Activated CD4-positive, CD25-positive, alpha-beta regulatory T cell treated with anti-CD3 and anti-CD28 coated beads, Interleukin-2, amount 50 U/mL, for 72 hours (primary cell): ENCODE data around the gene GRAMD1C.
A peak's percentile ranks its signal among the peaks of the same experiment; 100 is the strongest.

ENCODE experiments used
- DNase-seq: peaks from one replicate; pipeline ENCODE4 v3.0.0; 2021

Gene GRAMD1C

DNA sequence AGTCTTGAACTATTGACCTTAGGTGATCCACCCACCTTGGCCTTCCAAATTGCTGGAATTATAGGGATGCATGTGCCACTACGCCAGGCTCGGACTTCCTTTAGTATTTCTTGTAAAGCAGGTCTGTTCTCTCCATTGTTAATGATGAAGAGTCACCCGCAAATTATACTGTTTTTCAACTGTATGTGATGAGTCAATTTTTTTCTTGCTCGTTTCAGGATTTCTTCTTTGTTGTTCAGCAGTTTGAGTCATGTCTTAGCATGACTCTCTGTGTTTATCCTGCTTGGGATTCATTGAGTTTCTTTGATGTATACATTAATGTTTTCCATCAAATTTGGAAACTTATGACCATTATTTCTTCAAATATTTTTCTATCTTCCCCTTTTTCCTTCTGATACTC, 28.9 kb downstream of the GRAMD1C start:
- DNase-seq = no peak

GRCh38 chr3:113873293-113873692, 34.7 kb downstream of the GRAMD1C start:
- DNase-seq = no peak

DNA sequence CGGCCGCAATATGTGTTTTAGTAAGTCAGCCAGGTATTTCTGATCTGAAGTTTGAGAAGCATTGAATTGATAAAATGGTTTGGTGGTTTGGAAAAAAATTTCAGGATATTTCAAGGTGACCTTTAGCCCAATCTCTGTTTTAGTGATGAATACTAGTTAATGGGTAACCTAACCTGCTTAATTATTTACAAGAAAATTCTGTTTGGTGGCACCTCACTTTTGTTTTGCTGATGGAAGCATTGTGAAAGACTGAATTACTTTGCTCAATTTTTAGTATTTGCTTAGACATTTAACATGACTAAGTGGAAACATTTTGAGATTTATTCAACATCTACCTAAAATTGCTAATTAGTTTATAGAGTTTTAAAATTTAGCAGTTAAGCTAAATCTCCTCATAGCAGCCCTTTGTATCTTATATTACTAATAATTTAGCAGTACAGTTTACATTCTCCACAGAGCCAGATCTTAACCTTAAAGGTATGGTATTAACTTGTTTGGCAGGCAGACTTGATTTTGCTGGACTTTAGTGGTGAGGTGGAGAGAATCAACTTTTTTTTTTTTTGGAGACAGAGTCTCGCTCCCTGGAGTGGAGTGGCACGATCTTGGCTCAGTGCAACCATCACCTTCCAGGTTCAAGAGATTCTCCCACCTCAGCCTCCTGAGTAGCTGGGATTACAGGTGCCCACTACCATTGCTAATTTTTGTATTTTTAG, 35.4 kb downstream of the GRAMD1C start:
- DNase-seq = no peak

GRCh38 chr3:113878403-113878802, 39.8 kb downstream of the GRAMD1C start:
- DNase-seq = no peak

GRCh38 chr3:113885050-113885449, 46.5 kb downstream of the GRAMD1C start:
- DNase-seq = no peak

DNA sequence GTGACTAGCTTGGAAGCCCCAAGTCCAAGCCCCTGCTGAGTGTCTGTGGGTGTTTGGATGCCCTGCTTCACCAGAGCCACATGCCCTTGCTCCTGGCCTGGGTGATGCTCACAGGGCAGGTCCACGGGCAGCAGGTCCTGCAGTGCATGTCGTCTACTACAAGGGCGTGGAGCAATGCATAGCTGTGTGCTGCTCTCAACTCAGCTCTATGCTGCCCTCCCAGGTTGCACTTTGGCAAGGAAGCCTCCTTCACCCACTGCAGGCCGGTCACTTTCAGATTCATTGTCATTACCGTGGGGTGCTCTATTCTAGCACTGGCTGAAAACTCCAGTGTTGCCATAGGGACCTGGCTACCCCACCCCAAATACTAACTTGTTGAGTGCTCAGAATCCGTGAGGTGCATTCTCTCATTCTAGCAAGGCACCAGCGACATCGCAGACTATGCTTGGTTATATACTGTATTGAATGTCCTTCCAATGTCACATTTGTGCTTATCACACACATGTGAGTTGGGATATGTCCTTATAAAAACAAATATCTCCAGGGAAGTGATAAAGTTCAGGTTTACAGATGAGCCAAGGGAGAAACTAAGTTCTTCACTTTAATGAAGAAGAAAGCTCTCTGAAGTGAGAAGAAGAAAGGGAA, 51.8 kb downstream of the GRAMD1C start:
- no peak for DNase-seq

- no peak for DNase-seq
Observed at GRCh38 chr3:113894927-113895326, 56.3 kb downstream of the GRAMD1C start.

DNA sequence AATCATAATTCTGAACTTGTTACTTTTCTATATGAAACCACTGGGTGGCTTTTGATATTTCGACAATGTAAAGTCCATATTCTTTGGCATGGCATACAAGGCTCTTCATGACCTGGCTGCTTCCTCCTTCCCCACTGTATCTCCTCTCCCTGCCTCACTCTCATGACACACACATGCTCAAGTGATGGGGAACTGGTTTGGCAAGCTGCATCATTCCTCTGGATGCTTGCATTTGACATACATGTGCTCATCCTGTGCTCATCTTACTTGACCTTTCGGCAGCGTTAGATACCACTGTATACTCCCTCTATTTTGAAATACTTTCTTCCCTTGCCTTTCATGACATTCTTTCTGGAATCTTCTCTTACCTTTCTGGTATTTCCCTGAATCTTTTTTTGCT, 57.4 kb downstream of the GRAMD1C start:
- no peak for DNase-seq

GRCh38 chr3:113896930-113897329, 58.3 kb downstream of the GRAMD1C start:
- no peak for DNase-seq

DNA sequence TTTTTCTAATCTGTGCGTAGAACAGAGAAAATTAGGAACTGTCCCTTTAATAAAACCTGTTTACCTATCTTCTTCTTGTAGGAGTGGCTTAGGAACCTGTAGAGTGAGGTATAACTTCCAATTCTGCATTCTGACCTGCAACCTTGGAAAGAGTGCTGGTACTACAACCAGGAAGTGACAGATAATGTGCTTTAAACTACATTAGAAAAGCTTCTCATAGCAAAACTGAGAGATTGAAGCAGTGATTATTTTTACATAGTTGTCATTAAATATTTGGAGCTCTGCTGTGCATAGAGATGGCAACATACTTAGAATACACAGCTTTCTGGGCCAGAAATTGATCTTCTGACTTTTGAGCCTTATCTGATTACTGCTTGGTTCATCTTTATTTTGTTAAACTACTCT, 58.8 kb downstream of the GRAMD1C start:
- no peak for DNase-seq

- no peak for DNase-seq
Observed at GRCh38 chr3:113898892-113899291, 60.3 kb downstream of the GRAMD1C start.

- DNase-seq = no peak
Observed at GRCh38 chr3:113906568-113907140, 68.1 kb downstream of the GRAMD1C start.

DNA sequence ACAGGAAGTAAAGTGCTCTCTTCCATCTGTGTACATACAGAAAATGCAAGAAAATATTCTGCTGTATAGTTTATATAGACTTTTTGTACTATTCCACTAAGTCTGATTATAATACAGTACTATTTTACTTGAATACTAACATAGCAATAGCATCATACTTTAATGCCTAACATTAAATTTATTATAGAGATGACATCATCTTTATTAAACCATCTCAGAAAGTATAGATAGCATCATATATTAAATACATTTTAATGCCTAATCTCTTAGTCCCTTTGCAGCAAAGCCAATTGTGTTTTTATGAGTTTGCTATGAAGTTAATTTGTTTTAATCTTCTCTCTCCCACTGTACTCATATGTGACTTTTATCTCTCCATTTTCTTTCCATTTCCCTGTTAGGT, 69.5 kb downstream of the GRAMD1C start:
- DNase-seq = no peak

GRCh38 chr3:113910966-113911365, 72.4 kb downstream of the GRAMD1C start:
- no peak for DNase-seq

- no peak for DNase-seq
Observed at GRCh38 chr3:113912552-113913236, 74.1 kb downstream of the GRAMD1C start.

DNA sequence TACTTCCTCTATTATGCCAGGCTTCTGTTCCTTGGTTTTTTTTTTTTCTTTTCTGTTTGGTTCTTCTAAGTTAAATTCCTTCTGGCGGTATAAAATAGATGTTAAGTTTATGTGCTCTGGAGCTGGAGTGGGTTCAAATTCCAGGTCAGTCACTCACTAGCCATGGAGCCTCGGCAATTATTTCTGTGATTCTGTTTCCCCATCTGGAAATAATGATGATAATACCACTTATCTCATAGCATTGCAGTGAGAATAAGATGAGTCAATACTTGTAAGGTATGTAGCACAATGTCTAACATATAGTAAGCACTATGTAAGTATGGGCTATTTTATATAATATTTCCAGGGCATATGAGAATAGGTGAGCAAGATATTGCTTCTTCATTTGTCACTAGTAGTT, 76.1 kb downstream of the GRAMD1C start:
- no peak for DNase-seq

GRCh38 chr3:113927556-113927955, 89.0 kb downstream of the GRAMD1C start:
- no peak for DNase-seq

DNA sequence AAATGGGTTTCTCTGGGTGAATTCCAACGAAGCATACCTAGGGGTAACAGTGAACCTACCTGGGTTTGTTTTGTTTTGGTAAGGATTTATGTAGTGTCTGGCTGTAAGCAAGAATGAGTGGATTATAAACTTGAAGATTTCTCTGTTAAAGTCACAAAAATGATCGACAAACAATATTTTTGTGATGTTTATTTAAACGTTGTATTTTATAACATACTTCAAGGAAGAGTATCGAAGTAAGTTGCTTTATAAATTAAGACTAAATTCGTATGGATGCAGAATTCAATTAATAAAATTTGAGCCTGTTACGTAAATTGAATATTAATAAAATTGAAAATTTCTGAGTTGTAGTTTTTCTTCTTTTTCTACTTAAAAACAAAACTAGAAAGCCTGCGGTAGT, 108.2 kb downstream of the GRAMD1C start:
- no peak for DNase-seq

DNA sequence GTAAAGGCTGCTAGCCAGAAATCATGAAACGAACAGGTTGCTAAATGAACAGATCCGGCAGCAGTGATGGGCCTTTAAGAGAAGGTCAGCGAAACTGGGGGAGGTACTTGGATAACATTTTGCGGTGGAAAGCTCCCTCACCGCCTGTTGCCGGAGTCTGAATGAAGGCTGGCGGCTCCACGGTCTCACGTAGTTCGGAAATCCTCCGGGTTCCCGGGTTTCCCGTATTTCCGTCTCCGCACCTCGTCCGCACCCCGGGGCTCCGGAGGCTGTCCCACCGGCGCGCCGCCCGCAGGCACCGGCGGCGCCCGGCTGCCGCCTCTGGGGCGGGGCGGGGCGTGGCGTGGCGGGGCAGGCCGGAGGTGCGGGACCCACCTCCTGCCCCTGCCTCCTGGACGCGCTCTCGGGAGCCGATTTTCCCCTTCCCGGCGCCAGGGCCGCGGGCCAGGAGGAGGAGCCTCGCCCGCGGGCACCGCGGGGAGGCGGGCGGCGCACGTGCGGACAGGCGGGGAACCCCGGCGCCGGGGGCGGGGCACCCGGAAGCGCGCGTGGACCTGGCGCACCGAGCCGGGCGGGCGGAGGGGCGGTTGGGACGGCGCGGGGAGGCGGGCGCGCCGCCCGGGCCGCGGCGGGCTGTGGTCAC, 108.9 kb downstream of the GRAMD1C start, which contains the start of gene ZDHHC23:
TSS of gene ZDHHC23 (plus strand) at position 642 of the 643 bp plus-strand sequence. CDS start 790 bp downstream, outside the sequence.
- DNase-seq = peak; percentile 73

- DNase-seq = peak; percentile 47
Observed at GRCh38 chr3:113948015-113948917, 109.7 kb downstream of the GRAMD1C start.

- DNase-seq = no peak
Observed at GRCh38 chr3:113952921-113953320, 114.3 kb downstream of the GRAMD1C start.

DNA sequence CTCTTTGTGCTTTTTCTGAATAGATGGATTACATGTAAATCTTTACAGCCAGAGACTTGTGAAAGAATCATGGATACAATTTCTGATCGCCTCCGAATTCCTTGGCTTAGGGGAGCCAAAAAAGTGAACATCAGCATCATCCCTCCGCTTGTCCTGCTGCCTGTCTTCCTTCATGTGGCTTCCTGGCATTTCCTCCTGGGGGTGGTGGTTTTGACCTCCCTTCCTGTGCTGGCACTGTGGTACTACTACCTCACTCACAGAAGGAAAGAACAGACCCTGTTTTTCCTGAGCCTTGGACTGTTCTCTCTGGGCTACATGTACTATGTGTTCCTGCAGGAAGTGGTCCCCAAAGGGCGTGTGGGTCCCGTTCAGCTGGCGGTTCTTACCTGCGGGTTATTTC, 115.1 kb downstream of the GRAMD1C start:
- no peak for DNase-seq
